K562 (cell line): Measurements from ENCODE around the gene PRDM16. TPM values are rescaled to one million over a fixed set of nuclear protein-coding genes. Genes with fewer than 3 reads are reported as not detected.

Experiments
- TAF1 ChIP-seq: IDR thresholded peaks from 2 replicates; pipeline ENCODE4 v1.6.1; 2011; ENCODE audit warnings: mild to moderate bottlenecking, low read length, moderate library complexity; ENCODE audit not compliant: insufficient read depth, control insufficient read depth, severe bottlenecking; ENCODE audit errors: extremely low read depth
- YY1 ChIP-seq, 3 experiments: IDR thresholded peaks; 2 replicates each; pipeline ENCODE4 v1.6.1; 2011; ENCODE audit warnings: low read length in 2 of 3, mild to moderate bottlenecking in 2 of 3, moderate library complexity in 2 of 3, borderline replicate concordance in 1 of 3, control low read depth in 1 of 3, low read depth in 1 of 3; ENCODE audit not compliant: insufficient read depth in 3 of 3, insufficient replicate concordance in 2 of 3, control insufficient read depth in 1 of 3, insufficient read length in 1 of 3; ENCODE audit errors: extremely low read depth in 1 of 3
- ZNF644 ChIP-seq: fragments of 200-800 bp; sonication (Bioruptor generic); IDR thresholded peaks from 2 replicates; pipeline ENCODE4 v1.6.1; 2016; ENCODE audit warnings: low read depth, missing genetic modification characterization, missing compliant biosample characterization
- polyA plus RNA-seq, 8 experiments: library from polyadenylated mRNA; depleted of rRNA in 4 of 8; stranded (reverse) in 5 of 8; unstranded in 3 of 8; fragments of >200 nt; fragmentation: Nextera tagmentation in 2 of 8; fragmentation: Illumina TruSeq in 1 of 8; extraction: Ambion mirVana in 2 of 8; extraction: Trizol in 1 of 8; gene quantifications; 2 replicates each; pipeline versions ENCODE4 v1.2.1 to v1.2.3, GENCODE V29; 2011 to 2014; ENCODE audit warnings: inconsistent platforms in 1 of 8, missing spikeins in 1 of 8
- total RNA-seq, 7 experiments: library from RNA; depleted of rRNA in 6 of 7; stranded (reverse); fragments of >200 nt in 6 of 7; fragmentation: Illumina TruSeq in 2 of 7; extraction: Trizol in 2 of 7; gene quantifications; 2 replicates each; pipeline versions ENCODE4 v1.2.1 to v1.2.3, GENCODE V29; 2011 to 2021; ENCODE audit warnings: low replicate concordance in 1 of 7
- TF ChIP-seq, protein P1 (sequence below), 2 experiments: fragments of 450-650 bp; IDR thresholded peaks; 2 replicates each; pipeline ENCODE4 v1.6.1; 2016; ENCODE audit warnings: mild to moderate bottlenecking in 2 of 2, borderline replicate concordance in 1 of 2, low read depth in 1 of 2, moderate library complexity in 1 of 2

Gene PRDM16
- total and polyA plus RNA-seq, 9 of the 15 experiments (the other 6 are each of a cell fraction or from before 2014, with no cell fraction given) = 0.10 to 0.27 TPM; not detected in 7

DNA sequence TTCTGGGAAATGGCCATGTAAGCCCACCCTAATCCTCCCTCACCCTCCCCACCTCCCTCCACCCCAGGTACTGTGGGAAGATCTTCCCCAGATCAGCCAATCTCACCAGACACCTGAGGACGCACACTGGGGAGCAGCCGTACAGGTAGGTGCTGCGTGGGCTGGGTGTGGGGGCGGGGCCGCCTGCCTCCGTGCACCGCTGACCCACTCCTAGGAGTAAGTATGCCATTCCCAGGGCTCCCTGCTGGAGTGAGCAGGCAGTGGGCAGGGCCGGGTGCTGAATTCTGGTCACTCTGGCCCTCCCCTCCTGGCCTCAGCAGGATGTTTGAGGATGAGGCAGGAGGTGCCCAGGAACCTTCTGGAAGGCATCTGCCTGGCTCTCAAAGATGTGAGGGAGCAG, 349.6 kb downstream of the PRDM16 start (continued):
- TF ChIP-seq, protein P1, sequence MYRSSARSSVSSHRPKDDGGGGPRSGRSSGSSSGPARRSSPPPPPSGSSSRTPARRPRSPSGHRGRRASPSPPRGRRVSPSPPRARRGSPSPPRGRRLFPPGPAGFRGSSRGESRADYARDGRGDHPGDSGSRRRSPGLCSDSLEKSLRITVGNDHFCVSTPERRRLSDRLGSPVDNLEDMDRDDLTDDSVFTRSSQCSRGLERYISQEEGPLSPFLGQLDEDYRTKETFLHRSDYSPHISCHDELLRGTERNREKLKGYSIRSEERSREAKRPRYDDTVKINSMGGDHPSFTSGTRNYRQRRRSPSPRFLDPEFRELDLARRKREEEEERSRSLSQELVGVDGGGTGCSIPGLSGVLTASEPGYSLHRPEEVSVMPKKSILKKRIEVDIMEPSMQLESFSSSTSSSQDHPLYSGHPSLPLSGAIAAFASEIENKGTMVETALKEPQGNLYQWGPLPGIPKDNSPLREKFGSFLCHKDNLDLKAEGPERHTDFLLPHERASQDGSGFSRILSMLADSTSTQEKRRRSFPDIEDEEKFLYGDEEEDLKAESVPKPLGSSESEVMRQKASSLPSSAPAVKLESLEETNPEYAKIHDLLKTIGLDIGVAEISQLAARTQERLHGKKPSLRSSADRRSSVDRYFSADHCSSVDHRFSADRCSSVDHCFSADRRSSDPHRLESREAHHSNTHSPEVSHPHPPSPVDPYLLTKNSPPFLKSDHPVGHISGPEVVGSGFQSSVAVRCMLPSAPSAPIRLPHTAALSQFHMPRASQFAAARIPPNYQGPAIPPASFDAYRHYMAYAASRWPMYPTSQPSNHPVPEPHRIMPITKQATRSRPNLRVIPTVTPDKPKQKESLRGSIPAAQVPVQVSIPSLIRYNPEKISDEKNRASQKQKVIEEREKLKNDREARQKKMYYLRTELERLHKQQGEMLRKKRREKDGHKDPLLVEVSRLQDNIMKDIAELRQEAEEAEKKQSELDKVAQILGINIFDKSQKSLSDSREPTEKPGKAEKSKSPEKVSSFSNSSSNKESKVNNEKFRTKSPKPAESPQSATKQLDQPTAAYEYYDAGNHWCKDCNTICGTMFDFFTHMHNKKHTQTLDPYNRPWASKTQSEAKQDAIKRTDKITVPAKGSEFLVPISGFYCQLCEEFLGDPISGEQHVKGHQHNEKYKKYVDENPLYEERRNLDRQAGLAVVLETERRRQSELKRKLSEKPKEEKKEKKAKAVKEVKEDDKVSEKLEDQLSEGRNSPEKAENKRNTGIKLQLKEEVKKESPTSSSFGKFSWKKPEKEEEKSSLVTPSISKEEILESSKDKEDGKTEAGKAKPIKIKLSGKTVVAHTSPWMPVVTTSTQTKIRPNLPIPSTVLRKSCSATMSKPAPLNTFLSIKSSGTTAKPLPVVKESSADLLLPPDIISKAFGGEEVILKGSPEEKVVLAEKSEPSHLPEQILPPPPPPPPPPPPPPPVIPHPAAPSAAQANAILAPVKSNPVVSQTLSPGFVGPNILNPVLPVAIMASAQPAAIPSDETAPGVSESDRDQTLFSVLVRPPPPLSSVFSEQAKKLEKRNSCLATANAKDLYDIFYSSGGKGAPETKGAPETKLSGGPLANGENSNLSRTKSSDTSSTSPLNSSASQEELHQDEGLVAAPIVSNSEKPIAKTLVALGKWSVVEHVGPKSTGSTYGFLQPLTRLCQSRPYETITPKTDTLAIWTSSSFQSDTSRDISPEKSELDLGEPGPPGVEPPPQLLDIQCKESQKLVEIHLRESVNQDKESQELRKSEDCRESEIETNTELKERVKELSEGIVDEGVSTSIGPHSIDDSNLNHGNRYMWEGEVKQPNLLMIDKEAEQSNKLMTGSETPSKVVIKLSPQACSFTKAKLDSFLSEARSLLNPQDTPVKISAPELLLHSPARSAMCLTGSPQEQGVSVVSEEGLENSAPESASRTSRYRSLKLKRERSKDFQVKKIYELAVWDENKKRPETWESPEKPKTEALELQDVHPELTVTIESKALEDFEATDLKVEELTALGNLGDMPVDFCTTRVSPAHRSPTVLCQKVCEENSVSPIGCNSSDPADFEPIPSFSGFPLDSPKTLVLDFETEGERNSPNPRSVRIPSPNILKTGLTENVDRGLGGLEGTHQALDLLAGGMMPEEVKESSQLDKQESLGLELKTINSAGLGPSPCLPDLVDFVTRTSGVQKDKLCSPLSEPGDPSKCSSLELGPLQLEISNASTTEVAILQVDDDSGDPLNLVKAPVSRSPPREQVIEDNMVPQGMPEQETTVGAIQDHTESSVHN (IDR thresholded peaks at IDR 0.05; ENCODE audit: borderline replicate concordance in 1 of 2, low read depth in 1 of 2) = no peak
- no peak for TF ChIP-seq ZNF644 (tag)
- TF ChIP-seq YY1 (IDR thresholded peaks at IDR 0.05; ENCODE audit: borderline replicate concordance in 1 of 3, control insufficient read depth in 1 of 3, extremely low read depth in 1 of 3, insufficient read depth in 3 of 3, insufficient read length in 1 of 3, insufficient replicate concordance in 2 of 3, low read depth in 1 of 3, low read length in 2 of 3) = no peak
- TF ChIP-seq TAF1 = no peak
